Peyer's patch (tissue), 4 donors: Measurements from ENCODE around the gene FDX1.

Experiments
- CTCF ChIP-seq, 6 experiments: fragments of 450-650 bp in 4 of 6; fragments of 200-600 bp in 2 of 6; sonication (generic) in 1 of 6; IDR thresholded peaks; one replicate each; pipeline ENCODE4 v1.5.1; 2017 to 2019; ENCODE audit warnings: antibody characterized with exemption in 6 of 6, mild to moderate bottlenecking in 3 of 6, moderate library complexity in 1 of 6
- POLR2A ChIP-seq, 2 donors: fragments of 450-650 bp; IDR thresholded peaks; one replicate each; pipeline ENCODE4 v1.5.1; 2017; ENCODE audit warnings: antibody characterized with exemption in 2 of 2, mild to moderate bottlenecking in 2 of 2, moderate library complexity in 2 of 2

GRCh38 chr11:110513846-110514437 lies 84.2 kb downstream of the FDX1 start:
- TF ChIP-seq CTCF (IDR thresholded peaks at IDR 0.05) (no peak), POLR2A (IDR thresholded peaks at IDR 0.05) (no peak)
